Liver (tissue), 9 donors: ENCODE data around the gene S100Z. TPM values are rescaled to one million over a fixed set of nuclear protein-coding genes. Genes with fewer than 3 reads are reported as not detected.

ENCODE experiments used
- DNase-seq: peaks from one replicate; pipeline ENCODE4 v3.0.0-alpha.2; 2017; ENCODE audit warnings: low spot score
- H3K27ac ChIP-seq, 2 donors: one replicate each; pipeline ENCODE4 v1.7.0; 2013; ENCODE audit warnings: inconsistent platforms in 2 of 2, low read length in 2 of 2, control low read depth in 1 of 2, low read depth in 1 of 2, mild to moderate bottlenecking in 1 of 2
- H3K27me3 ChIP-seq, 4 donors: one replicate each; pipeline versions ENCODE4 v1.6.1 to v1.7.0; 2013; ENCODE audit warnings: low read length in 3 of 4, inconsistent platforms in 1 of 4, mild to moderate bottlenecking in 1 of 4, moderate library complexity in 1 of 4; ENCODE audit not compliant: control insufficient read depth in 4 of 4, insufficient read depth in 4 of 4
- H3K36me3 ChIP-seq, 4 donors: one replicate each; pipeline versions ENCODE4 v1.6.1 to v1.7.0; 2013; ENCODE audit warnings: low read length in 3 of 4, mild to moderate bottlenecking in 3 of 4, low read depth in 1 of 4, moderate library complexity in 1 of 4; ENCODE audit not compliant: control insufficient read depth in 4 of 4, insufficient read depth in 3 of 4
- H3K4me1 ChIP-seq, 4 donors: one replicate each; pipeline versions ENCODE4 v1.6.1 to v1.7.0; 2013; ENCODE audit warnings: low read length in 3 of 4, mild to moderate bottlenecking in 3 of 4, moderate library complexity in 1 of 4; ENCODE audit not compliant: control insufficient read depth in 4 of 4, insufficient read depth in 4 of 4
- H3K4me3 ChIP-seq, 3 donors: one replicate each; pipeline versions ENCODE4 v1.6.1 to v1.7.0; 2013; ENCODE audit warnings: low read length in 3 of 3, control low read depth in 1 of 3, low read depth in 1 of 3, mild to moderate bottlenecking in 1 of 3
- H3K9ac ChIP-seq, 2 donors: one replicate each; pipeline ENCODE4 v1.7.0; 2013; ENCODE audit warnings: low read length in 2 of 2, mild to moderate bottlenecking in 2 of 2, moderate library complexity in 2 of 2, control low read depth in 1 of 2, low read depth in 1 of 2
- H3K9me3 ChIP-seq, 4 donors: one replicate each; pipeline versions ENCODE4 v1.6.1 to v1.7.0; 2013; ENCODE audit warnings: low read length in 3 of 4; ENCODE audit not compliant: control insufficient read depth in 4 of 4
- ATF3 ChIP-seq: IDR thresholded peaks from 2 replicates; pipeline ENCODE4 v1.6.1; 2016; ENCODE audit warnings: antibody characterized with exemption
- EGR1 ChIP-seq, 2 donors: IDR thresholded peaks; 2 replicates each; pipeline ENCODE4 v1.6.1; 2016 to 2018; ENCODE audit warnings: antibody characterized with exemption in 2 of 2, low read depth in 2 of 2
- FOXA1 ChIP-seq: IDR thresholded peaks from 2 replicates; pipeline ENCODE4 v1.6.1; 2016; ENCODE audit warnings: antibody characterized with exemption
- FOXA2 ChIP-seq: IDR thresholded peaks from 2 replicates; pipeline ENCODE4 v1.6.1; 2016; ENCODE audit warnings: antibody characterized with exemption
- GABPA ChIP-seq, 2 donors: IDR thresholded peaks in 1 of 2; conservative IDR thresholded peaks in 1 of 2; 2 replicates each; pipeline ENCODE4 v1.6.1; 2016; ENCODE audit warnings: antibody characterized with exemption in 2 of 2, mild to moderate bottlenecking in 1 of 2, moderate library complexity in 1 of 2
- HNF4A ChIP-seq, 2 donors: conservative IDR thresholded peaks; 2 replicates each; pipeline ENCODE4 v1.6.1; 2016; ENCODE audit warnings: antibody characterized with exemption in 2 of 2, mild to moderate bottlenecking in 2 of 2
- HNF4G ChIP-seq: IDR thresholded peaks from 2 replicates; pipeline ENCODE4 v1.6.1; 2016; ENCODE audit warnings: antibody characterized with exemption
- JUND ChIP-seq, 2 donors: IDR thresholded peaks; 2 replicates each; pipeline ENCODE4 v1.6.1; 2016; ENCODE audit warnings: antibody characterized with exemption in 2 of 2
- NR2F2 ChIP-seq: IDR thresholded peaks from 2 replicates; pipeline ENCODE4 v1.6.1; 2016; ENCODE audit warnings: antibody characterized with exemption
- RAD21 ChIP-seq, 2 donors: IDR thresholded peaks; 2 replicates each; pipeline ENCODE4 v1.6.1; 2016; ENCODE audit warnings: antibody characterized with exemption in 2 of 2, mild to moderate bottlenecking in 2 of 2
- REST ChIP-seq: IDR thresholded peaks from 2 replicates; pipeline ENCODE4 v1.6.1; 2016; ENCODE audit warnings: antibody characterized with exemption, mild to moderate bottlenecking
- RXRA ChIP-seq, 2 donors: IDR thresholded peaks; 2 replicates each; pipeline ENCODE4 v1.6.1; 2017 to 2018; ENCODE audit warnings: antibody characterized with exemption in 2 of 2, mild to moderate bottlenecking in 1 of 2
- SP1 ChIP-seq: IDR thresholded peaks from 2 replicates; pipeline ENCODE4 v1.6.1; 2018; ENCODE audit warnings: antibody characterized with exemption, mild to moderate bottlenecking
- TAF1 ChIP-seq: conservative IDR thresholded peaks from 2 replicates; pipeline ENCODE4 v1.6.1; 2016; ENCODE audit warnings: antibody characterized with exemption, mild to moderate bottlenecking
- YY1 ChIP-seq: IDR thresholded peaks from 2 replicates; pipeline ENCODE4 v1.6.1; 2016; ENCODE audit warnings: antibody characterized with exemption, mild to moderate bottlenecking
- WGBS: extraction: QIAGEN DNeasy Blood & Tissue Kit; methylation state at CpG from one replicate; pipeline ENCODE4 v1.1.7; 2013; 5-methylcytosine and 5-hydroxymethylcytosine counted together
- polyA plus RNA-seq, 2 donors: library from polyadenylated mRNA; stranded (reverse) in 1 of 2; unstranded in 1 of 2; fragments of 200-250 nt in 1 of 2; fragments of >200 nt in 1 of 2; fragmentation: Nextera tagmentation in 1 of 2; extraction: Ambion mirVana in 1 of 2; gene quantifications; one replicate each; pipeline versions ENCODE4 v1.2.1 to v1.2.3, GENCODE V29; 2013 to 2015
- total RNA-seq, 2 donors: library from RNA; depleted of rRNA; stranded (reverse); fragments of >200 nt; gene quantifications; one replicate each; pipeline ENCODE4 v1.2.3, GENCODE V29; 2014
- TF ChIP-seq, protein P1 (sequence below): IDR thresholded peaks from 2 replicates; pipeline ENCODE4 v1.6.1; 2016; ENCODE audit warnings: antibody characterized with exemption
- TF ChIP-seq, protein P2 (sequence below): IDR thresholded peaks from 2 replicates; pipeline ENCODE4 v1.6.1; 2016; ENCODE audit warnings: antibody characterized with exemption
- TF ChIP-seq, protein P3 (sequence below): fragments of 150-350 bp; IDR thresholded peaks from 2 replicates; pipeline ENCODE4 v1.5.1; 2017; ENCODE audit warnings: improper control_type of control experiment, low read depth, low read length; ENCODE audit not compliant: missing input control
- donor health status: healthy.
- donor health status: healthy.
- donor health status: healthy.
- donor health status: healthy.
- donor health status: healthy.

S100Z gene
- total and polyA plus RNA-seq, 4 donors, result 0.05 to 0.33 (median 0.33) TPM; not detected in 1

- H3K36me3 ChIP-seq, result no peaks in the 10 kb centered on the region
- WGBS, result 54% methylated on average over 2 of the region's 2 CpGs
- DNase-seq, result no peak
- H3K27me3 ChIP-seq, result no peaks in the 10 kb centered on the region
- H3K9ac ChIP-seq, result peak overlapping the region in 1 of 2 donors; percentile 27
- H3K27ac ChIP-seq, result no peak overlapping the region
- H3K4me1 ChIP-seq, result peaks cover 6 to 31% (median 27%) of the 10 kb centered on the region in 4 donors
- H3K9me3 ChIP-seq, result no peaks in the 10 kb centered on the region
- TF ChIP-seq YY1 (peak; percentile 32), GABPA (IDR thresholded peaks at IDR 0.05 in 1 of 2, conservative IDR thresholded peaks at IDR 0.05 in 1 of 2) (no peak), HNF4G (no peak)
- peak overlapping the region in 2 of 3 donors; percentile 83 to 90 for H3K4me3 ChIP-seq
Observed at GRCh38 chr5:76820526-76820890, 29.3 kb upstream of the S100Z start.

- Histone ChIP-seq H3K4me3 (no peak overlapping the region), H3K27ac (no peak overlapping the region)
- WGBS, result 79% methylated on average over 4 of the region's 4 CpGs
Observed at GRCh38 chr5:76821136-76821535, 28.7 kb upstream of the S100Z start.

More at GRCh38 chr5:76821136-76821535, 28.7 kb upstream of the S100Z start:
- Histone ChIP-seq H3K4me1 (peaks cover 6 to 33% (median 27%) of the 10 kb centered on the region in 4 donors), H3K36me3 (no peaks in the 10 kb centered on the region), H3K27me3 (no peaks in the 10 kb centered on the region), H3K9me3 (no peaks in the 10 kb centered on the region), H3K9ac (peak overlapping the region in 1 of 2 donors; percentile 27)
- DNase-seq, result no peak
- TF ChIP-seq RXRA (IDR thresholded peaks at IDR 0.05) (no peak), RAD21 (IDR thresholded peaks at IDR 0.05) (no peak), YY1 (no peak), EGR1 (IDR thresholded peaks at IDR 0.05; ENCODE audit: low read depth in 2 of 2) (no peak), HNF4A (conservative IDR thresholded peaks at IDR 0.05) (no peak), ATF3 (no peak), NR2F2 (no peak), REST (no peak), GABPA (IDR thresholded peaks at IDR 0.05 in 1 of 2, conservative IDR thresholded peaks at IDR 0.05 in 1 of 2) (no peak), SP1 (no peak), HNF4G (no peak), FOXA2 (no peak), FOXA1 (no peak), JUND (IDR thresholded peaks at IDR 0.05) (no peak), TAF1 (no peak)
- TF ChIP-seq, protein P1, sequence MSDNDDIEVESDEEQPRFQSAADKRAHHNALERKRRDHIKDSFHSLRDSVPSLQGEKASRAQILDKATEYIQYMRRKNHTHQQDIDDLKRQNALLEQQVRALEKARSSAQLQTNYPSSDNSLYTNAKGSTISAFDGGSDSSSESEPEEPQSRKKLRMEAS, result no peak
- TF ChIP-seq, protein P2, sequence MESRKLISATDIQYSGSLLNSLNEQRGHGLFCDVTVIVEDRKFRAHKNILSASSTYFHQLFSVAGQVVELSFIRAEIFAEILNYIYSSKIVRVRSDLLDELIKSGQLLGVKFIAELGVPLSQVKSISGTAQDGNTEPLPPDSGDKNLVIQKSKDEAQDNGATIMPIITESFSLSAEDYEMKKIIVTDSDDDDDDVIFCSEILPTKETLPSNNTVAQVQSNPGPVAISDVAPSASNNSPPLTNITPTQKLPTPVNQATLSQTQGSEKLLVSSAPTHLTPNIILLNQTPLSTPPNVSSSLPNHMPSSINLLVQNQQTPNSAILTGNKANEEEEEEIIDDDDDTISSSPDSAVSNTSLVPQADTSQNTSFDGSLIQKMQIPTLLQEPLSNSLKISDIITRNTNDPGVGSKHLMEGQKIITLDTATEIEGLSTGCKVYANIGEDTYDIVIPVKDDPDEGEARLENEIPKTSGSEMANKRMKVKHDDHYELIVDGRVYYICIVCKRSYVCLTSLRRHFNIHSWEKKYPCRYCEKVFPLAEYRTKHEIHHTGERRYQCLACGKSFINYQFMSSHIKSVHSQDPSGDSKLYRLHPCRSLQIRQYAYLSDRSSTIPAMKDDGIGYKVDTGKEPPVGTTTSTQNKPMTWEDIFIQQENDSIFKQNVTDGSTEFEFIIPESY, result no peak
- TF ChIP-seq, protein P3, sequence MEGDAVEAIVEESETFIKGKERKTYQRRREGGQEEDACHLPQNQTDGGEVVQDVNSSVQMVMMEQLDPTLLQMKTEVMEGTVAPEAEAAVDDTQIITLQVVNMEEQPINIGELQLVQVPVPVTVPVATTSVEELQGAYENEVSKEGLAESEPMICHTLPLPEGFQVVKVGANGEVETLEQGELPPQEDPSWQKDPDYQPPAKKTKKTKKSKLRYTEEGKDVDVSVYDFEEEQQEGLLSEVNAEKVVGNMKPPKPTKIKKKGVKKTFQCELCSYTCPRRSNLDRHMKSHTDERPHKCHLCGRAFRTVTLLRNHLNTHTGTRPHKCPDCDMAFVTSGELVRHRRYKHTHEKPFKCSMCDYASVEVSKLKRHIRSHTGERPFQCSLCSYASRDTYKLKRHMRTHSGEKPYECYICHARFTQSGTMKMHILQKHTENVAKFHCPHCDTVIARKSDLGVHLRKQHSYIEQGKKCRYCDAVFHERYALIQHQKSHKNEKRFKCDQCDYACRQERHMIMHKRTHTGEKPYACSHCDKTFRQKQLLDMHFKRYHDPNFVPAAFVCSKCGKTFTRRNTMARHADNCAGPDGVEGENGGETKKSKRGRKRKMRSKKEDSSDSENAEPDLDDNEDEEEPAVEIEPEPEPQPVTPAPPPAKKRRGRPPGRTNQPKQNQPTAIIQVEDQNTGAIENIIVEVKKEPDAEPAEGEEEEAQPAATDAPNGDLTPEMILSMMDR, result no peak
